Measurements from ENCODE around the gene DYNLT2. TPM values are rescaled to one million over a fixed set of nuclear protein-coding genes. Genes with fewer than 3 reads are reported as not detected.
A peak's percentile ranks its signal among the peaks of the same experiment; 100 is the strongest.

DYNLT2 gene
- total and polyA plus RNA-seq, 2 of the 13 experiments (the other 11 are each of a cell fraction or from before 2014, with no cell fraction given), result 2.1 to 4.3 TPM

- TF ChIP-seq TFDP1 (CRISPR knock-in tag; IDR thresholded peaks at IDR 0.05; ENCODE audit: borderline replicate concordance) (no peak), ETV5 (CRISPR knock-in tag; IDR thresholded peaks at IDR 0.05; ENCODE audit: borderline replicate concordance) (no peak), ZBTB7A (CRISPR knock-in tag; IDR thresholded peaks at IDR 0.05) (no peak), SP4 (CRISPR knock-in tag; IDR thresholded peaks at IDR 0.05) (no peak; the same call in 1 of the 2 replicates), ZNF101 (CRISPR knock-in tag; IDR thresholded peaks at IDR 0.05; ENCODE audit: borderline replicate concordance, low read depth) (no peak), DNMT3B (CRISPR knock-in tag; conservative IDR thresholded peaks at IDR 0.05) (no peak), AKAP8 (CRISPR knock-in tag; IDR thresholded peaks at IDR 0.05) (no peak), ZNF281 (CRISPR knock-in tag; IDR thresholded peaks at IDR 0.05; ENCODE audit: borderline replicate concordance) (no peak), AHR (CRISPR knock-in tag; IDR thresholded peaks at IDR 0.05) (no peak; the same call in 1 of the 2 replicates), NFIC (IDR thresholded peaks at IDR 0.05; ENCODE audit: low read length) (no peak), ZNF879 (CRISPR knock-in tag; IDR thresholded peaks at IDR 0.05) (no peak), ZNF558 (CRISPR knock-in tag; IDR thresholded peaks at IDR 0.05; ENCODE audit: borderline replicate concordance) (peak; percentile 32; the same call in 1 of the 2 replicates), FOXK2 (IDR thresholded peaks at IDR 0.05) (no peak), SMAD3 (CRISPR knock-in tag; IDR thresholded peaks at IDR 0.05) (no peak), RFXAP (CRISPR knock-in tag; IDR thresholded peaks at IDR 0.05; ENCODE audit: borderline replicate concordance) (no peak), CCAR2 (optimal IDR thresholded peaks at IDR 0.05; ENCODE audit: low read depth, low read length) (no peak), RNF2 (conservative IDR thresholded peaks at IDR 0.05; ENCODE audit: low read depth) (no peak; the same call in 1 of the 2 replicates), ZNF180 (CRISPR knock-in tag; IDR thresholded peaks at IDR 0.05; ENCODE audit: borderline replicate concordance, low read depth) (no peak), ZNF414 (CRISPR knock-in tag; IDR thresholded peaks at IDR 0.05) (peak; percentile 59; the same call in 1 of the 2 replicates), GRHL1 (CRISPR knock-in tag; conservative IDR thresholded peaks at IDR 0.05) (no peak), IRF9 (CRISPR knock-in tag; IDR thresholded peaks at IDR 0.05; ENCODE audit: borderline replicate concordance) (no peak), RBAK (CRISPR knock-in tag; IDR thresholded peaks at IDR 0.05) (no peak), ZNF720 (CRISPR knock-in tag; IDR thresholded peaks at IDR 0.05) (no peak), SMC3 (IDR thresholded peaks at IDR 0.05; ENCODE audit: low read length) (no peak), ZNF3 (CRISPR knock-in tag; IDR thresholded peaks at IDR 0.05) (no peak)
Observed at GRCh38 chr6:169723200-169723909, 28.0 kb downstream of the DYNLT2 start (continued).

All from HepG2 (cell line).